Heart right ventricle (tissue), 16 donors: ENCODE data around the gene NKD2. TPM values are rescaled to one million over a fixed set of nuclear protein-coding genes. Genes with fewer than 3 reads are reported as not detected.

Source experiments
- ATAC-seq, 8 donors: fragments of 200-7000 bp; cut with Tn5 transposase; one replicate each; pipeline ENCODE4 v1.9.1; 2020; ENCODE audit warnings: mild to moderate bottlenecking in 8 of 8, moderate library complexity in 8 of 8, moderate number of reproducible peaks in 1 of 8
- DNase-seq, 2 donors: peaks; one replicate each; pipeline ENCODE4 v3.0.0-alpha.2; 2020
- H3K27ac ChIP-seq, 10 donors: fragments of 200-600 bp; sonication (generic) in 2 of 10; one replicate each; pipeline versions ENCODE4 v1.5.0 to v1.8.0; 2020 to 2022; ENCODE audit warnings: mild to moderate bottlenecking in 3 of 10
- H3K27me3 ChIP-seq, 7 donors: fragments of 200-600 bp; one replicate each; pipeline ENCODE4 v1.8.0; 2021 to 2022; ENCODE audit warnings: mild to moderate bottlenecking in 2 of 7
- H3K36me3 ChIP-seq, 9 donors: fragments of 200-600 bp; sonication (generic) in 1 of 9; one replicate each; pipeline versions ENCODE4 v1.5.0 to v1.8.0; 2020 to 2022; ENCODE audit warnings: mild to moderate bottlenecking in 2 of 9
- H3K4me1 ChIP-seq, 9 donors: fragments of 200-600 bp; sonication (generic) in 1 of 9; one replicate each; pipeline versions ENCODE4 v1.5.0 to v1.8.0; 2020 to 2022; ENCODE audit warnings: mild to moderate bottlenecking in 4 of 9
- H3K4me3 ChIP-seq, 10 donors: fragments of 200-600 bp; sonication (generic) in 2 of 10; one replicate each; pipeline versions ENCODE4 v1.5.0 to v1.8.0; 2020 to 2022; ENCODE audit warnings: mild to moderate bottlenecking in 7 of 10, moderate library complexity in 2 of 10
- H3K9me3 ChIP-seq, 11 donors: fragments of 200-600 bp in 10 of 11; sonication (generic) in 2 of 11; one replicate each; pipeline versions ENCODE4 v1.5.0 to v1.8.0; 2013 to 2022; ENCODE audit warnings: mild to moderate bottlenecking in 2 of 11, control low read depth in 1 of 11, moderate library complexity in 1 of 11
- WGBS, 2 donors: extraction: QIAGEN DNeasy Blood & Tissue Kit; methylation state at CpG; one replicate each; pipeline ENCODE4 v1.1.7; 2013; ENCODE audit warnings: inconsistent platforms in 1 of 2; 5-methylcytosine and 5-hydroxymethylcytosine counted together
- intact Hi-C, 10 donors: fragments of 100-400 bp; cut with DNase I; formaldehyde crosslinking; loops; one replicate each; pipeline versions ENCODE4 v1.11.1 to v1.14.2; 2022
- polyA plus RNA-seq, 2 donors: library from polyadenylated mRNA; stranded (reverse); fragments of 200-250 nt; gene quantifications; one replicate each; pipeline ENCODE4 v1.2.3, GENCODE V29; 2013
- total RNA-seq, 10 donors: library from RNA; stranded (reverse); fragmentation: NEBNext Ultra II Directional in 3 of 10; extraction: Animal tissue kit (Norgen Biotek cat#: 25700) in 3 of 10; gene quantifications; one replicate each; pipeline versions ENCODE4 v1.2.1 to v1.2.4, GENCODE V29; 2021 to 2023
- TF ChIP-seq, protein P1 (sequence below), 9 donors: fragments of 200-600 bp; sonication (generic) in 2 of 9; IDR thresholded peaks; one replicate each; pipeline versions ENCODE4 v1.5.0 to v1.8.0; 2021 to 2022; ENCODE audit warnings: antibody characterized with exemption in 9 of 9, mild to moderate bottlenecking in 5 of 9, moderate library complexity in 1 of 9
- donor health status: Arrhythmogenic right ventricular cardiomyopathy.
- donor health status: ischemic (EF 13 %, LVEDD 7.1; RV severe dilation, severe dysfunction).
- donor health status: healthy with polysubstance abuse.
- donor health status: DM: no; HTN: yes; CAD: no.
- donor health status: DM: no; HTN: no; CAD: no.
- donor health status: ischemic (EF 25% LVEDD 6.9; RV normal size, moderate dysfunction).
- donor health status: ischemic (EF 25% LVEDD 5.7; RV mildly dilated, moderate dysfunction).
- donor health status: healthy.
- donor health status: DM: yes; HTN: yes; CAD: no.
- donor health status: Ischemic cardiomyopathy.
- donor health status: ischemic (EF 35%, LVEDD 5.7; RV mildly dilated, moderate dysfunction).
- donor health status: nonischemic (EF 11% LVEDD 7.7; RV severe dilation, severe dysfunction).
- donor health status: DM: yes; HTN: yes; CAD: no.
- donor health status: PGD.
- donor health status: ischemic (EF 29% LVEDD 5.4; RV normal size, mild dysfunction).
- donor health status: nonischemic (EF 23%, LVEDD 6.1; RV moderate dilation, normal function).

The NKD2 gene
- total and polyA plus RNA-seq, 12 donors: 0.31 to 12.7 (median 1.8) TPM

DNA sequence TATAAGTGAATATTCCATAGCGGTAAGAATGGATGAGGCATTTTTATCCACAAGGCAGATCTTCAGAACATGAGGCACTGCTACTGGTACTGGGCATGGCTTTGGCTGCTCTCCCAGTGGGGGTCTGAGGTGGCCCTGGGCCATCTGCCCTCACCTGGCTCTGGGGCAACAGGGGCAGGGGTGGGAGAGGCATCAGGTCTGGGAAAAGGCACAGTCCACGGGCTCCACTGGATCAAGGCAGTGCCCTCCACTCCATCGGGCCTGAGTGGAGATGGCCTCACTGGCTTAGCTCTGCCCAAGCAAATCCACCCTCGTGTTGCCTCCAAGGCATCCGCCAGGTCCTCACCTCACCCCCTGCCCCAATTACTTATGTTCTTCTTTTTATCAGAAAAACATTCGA lies 10.9 kb upstream of the NKD2 start:
- no peaks in the 10 kb centered on the region for H3K27me3 ChIP-seq
- TF ChIP-seq, protein P1, sequence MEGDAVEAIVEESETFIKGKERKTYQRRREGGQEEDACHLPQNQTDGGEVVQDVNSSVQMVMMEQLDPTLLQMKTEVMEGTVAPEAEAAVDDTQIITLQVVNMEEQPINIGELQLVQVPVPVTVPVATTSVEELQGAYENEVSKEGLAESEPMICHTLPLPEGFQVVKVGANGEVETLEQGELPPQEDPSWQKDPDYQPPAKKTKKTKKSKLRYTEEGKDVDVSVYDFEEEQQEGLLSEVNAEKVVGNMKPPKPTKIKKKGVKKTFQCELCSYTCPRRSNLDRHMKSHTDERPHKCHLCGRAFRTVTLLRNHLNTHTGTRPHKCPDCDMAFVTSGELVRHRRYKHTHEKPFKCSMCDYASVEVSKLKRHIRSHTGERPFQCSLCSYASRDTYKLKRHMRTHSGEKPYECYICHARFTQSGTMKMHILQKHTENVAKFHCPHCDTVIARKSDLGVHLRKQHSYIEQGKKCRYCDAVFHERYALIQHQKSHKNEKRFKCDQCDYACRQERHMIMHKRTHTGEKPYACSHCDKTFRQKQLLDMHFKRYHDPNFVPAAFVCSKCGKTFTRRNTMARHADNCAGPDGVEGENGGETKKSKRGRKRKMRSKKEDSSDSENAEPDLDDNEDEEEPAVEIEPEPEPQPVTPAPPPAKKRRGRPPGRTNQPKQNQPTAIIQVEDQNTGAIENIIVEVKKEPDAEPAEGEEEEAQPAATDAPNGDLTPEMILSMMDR (IDR thresholded peaks at IDR 0.05): no peak
- 88 to 89% methylated on average over 6 of the region's 6 CpGs for WGBS, 2 donors
- peak overlapping the region in 2 of 10 donors; percentile 25 to 80 for H3K27ac ChIP-seq
- ATAC-seq (no peak), DNase-seq (peak in 1 of 2 donors; percentile 7)
- H3K9me3 ChIP-seq: no peaks in the 10 kb centered on the region
- intact Hi-C loops: loop anchor here in 1 of 10 donors (10.0 kb wide), 1 partner anchor 147 kb away; no protein-coding TSS in a partner anchor
- H3K4me1 ChIP-seq: peaks cover 0 to 45% (median 12%) of the 10 kb centered on the region in 9 donors
- H3K4me3 ChIP-seq: no peak overlapping the region
- H3K36me3 ChIP-seq: no peaks in the 10 kb centered on the region

DNA sequence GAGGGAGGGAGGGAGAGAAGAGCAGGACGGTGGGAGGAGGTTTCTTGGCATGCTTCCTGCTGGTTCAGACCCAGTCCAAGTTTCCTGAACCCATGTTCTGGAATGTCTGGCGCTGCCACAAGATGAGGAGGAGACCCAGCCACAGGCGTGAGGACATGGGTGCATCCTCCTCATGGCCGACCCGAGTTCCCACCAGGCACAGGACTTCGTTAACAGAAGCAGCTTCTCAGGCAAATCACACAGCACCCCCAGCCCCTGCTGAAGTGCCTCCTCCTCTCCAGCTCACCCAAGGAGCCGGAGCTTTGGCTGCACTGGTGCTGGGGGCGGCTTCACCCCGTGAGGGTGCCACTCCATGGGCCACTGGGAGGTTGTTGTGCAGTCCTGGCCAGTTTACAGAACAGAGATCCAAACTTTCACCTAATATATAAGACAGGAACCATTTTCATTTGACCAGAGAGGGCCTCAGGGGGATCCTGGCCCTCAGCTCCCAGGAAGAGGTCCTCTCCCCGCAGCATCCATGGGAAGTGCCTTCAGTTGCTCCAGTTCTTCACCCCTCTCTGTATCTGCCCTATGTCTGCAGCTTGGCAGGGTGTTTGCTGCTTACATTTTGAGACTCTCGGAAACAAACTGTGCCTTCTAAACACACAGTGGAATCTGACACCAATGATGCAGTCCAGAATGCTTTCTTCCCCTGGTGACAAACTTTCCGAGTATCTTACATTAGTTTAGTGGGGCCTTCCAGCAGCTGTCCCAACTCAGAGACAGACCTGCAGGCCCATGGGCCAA lies 10.2 kb upstream of the NKD2 start:
- Histone ChIP-seq H3K36me3 (no peaks in the 10 kb centered on the region), H3K27ac (peak overlapping the region in 1 of 10 donors; percentile 8), H3K27me3 (peaks cover 0 to under 1% (median 0%) of the 10 kb centered on the region in 7 donors), H3K4me1 (peaks cover 0 to 40% (median 11%) of the 10 kb centered on the region in 9 donors), H3K9me3 (no peaks in the 10 kb centered on the region), H3K4me3 (no peak overlapping the region)
- peak; percentile 4 to 9 for DNase-seq
- WGBS, 2 donors: 74 to 75% methylated on average over 12 of the region's 12 CpGs
- intact Hi-C loops: loop anchor here in 1 of 10 donors (10.0 kb wide), 1 partner anchor 146 kb away; no protein-coding TSS in a partner anchor
- TF ChIP-seq, protein P1 (IDR thresholded peaks at IDR 0.05): no peak
- ATAC-seq: no peak

DNA sequence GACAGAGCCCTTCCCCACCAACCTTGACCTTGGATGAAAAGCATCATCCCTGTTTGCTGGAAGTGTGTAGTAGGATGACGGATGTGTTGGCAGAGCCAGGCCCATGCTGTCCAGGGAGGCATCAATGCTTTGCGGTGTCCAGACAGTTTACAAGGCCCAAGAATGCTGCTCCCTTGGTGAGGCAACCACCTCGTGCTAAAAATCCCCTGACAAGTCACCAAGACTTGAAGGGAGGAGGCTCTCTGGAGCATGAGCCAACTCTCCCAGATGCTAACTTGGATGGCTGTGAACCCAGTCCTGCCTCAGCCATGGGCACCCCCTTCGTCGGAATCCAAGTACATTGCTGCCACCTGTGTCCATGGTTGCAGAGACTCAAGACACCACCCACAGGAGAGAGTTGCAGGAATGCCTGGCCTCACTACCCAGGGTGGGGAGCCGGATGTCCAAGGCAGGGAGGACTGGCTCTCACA lies 9.5 kb upstream of the NKD2 start:
- TF ChIP-seq, protein P1 (IDR thresholded peaks at IDR 0.05): no peak
- peaks cover 0 to 5% (median 0%) of the 10 kb centered on the region in 7 donors for H3K27me3 ChIP-seq
- DNase-seq: no peak
- H3K27ac ChIP-seq: no peak overlapping the region
- WGBS, 2 donors: 76 to 85% methylated on average over 6 of the region's 6 CpGs
- no peaks in the 10 kb centered on the region for H3K36me3 ChIP-seq
- H3K9me3 ChIP-seq: no peaks in the 10 kb centered on the region
- H3K4me1 ChIP-seq: peaks cover 0 to 39% (median 11%) of the 10 kb centered on the region in 9 donors
- ATAC-seq: peak in 2 of 8 donors; percentile 3 to 11
- intact Hi-C loops: loop anchor here in 1 of 10 donors (10.0 kb wide), 1 partner anchor 146 kb away; no protein-coding TSS in a partner anchor
- H3K4me3 ChIP-seq: no peak overlapping the region

DNA sequence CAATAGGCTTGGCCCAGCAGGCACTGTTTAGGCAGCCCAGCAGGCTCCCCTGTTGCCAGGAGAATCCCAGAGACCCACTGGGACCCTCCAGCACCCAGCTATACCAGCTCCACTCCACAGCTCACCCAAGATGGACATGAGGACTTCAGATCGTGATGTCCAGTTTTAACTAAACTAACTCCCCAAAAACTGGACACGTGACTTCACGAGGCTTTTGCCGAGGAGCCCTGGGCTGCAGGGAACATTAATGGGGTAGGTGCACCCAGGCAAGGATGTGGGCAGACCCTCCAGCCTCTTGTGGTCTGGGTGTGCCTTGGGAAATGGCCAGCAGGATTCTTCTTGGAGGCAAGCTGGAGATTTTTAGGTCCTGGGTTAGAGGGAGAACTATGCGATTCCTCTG lies 8.9 kb upstream of the NKD2 start:
- ATAC-seq (no peak), DNase-seq (no peak)
- intact Hi-C loops: loop anchor here in 2 of 10 donors (5.0 to 10.0 kb wide), 2 partner anchors 143 to 145 kb away; no protein-coding TSS in a partner anchor
- H3K4me1 ChIP-seq: peaks cover 0 to 37% (median 11%) of the 10 kb centered on the region in 9 donors
- H3K27me3 ChIP-seq: peaks cover 0 to 11% (median 0%) of the 10 kb centered on the region in 7 donors
- TF ChIP-seq, protein P1 (IDR thresholded peaks at IDR 0.05): no peak
- no peaks in the 10 kb centered on the region for H3K36me3 ChIP-seq
- no peak overlapping the region for H3K4me3 ChIP-seq
- H3K9me3 ChIP-seq: no peaks in the 10 kb centered on the region
- no peak overlapping the region for H3K27ac ChIP-seq
- 93 to 98% methylated on average over 5 of the region's 5 CpGs for WGBS, 2 donors
